SK-N-SH (cell line): ENCODE results near the gene ST8SIA4. TPM values are rescaled to one million over a fixed set of nuclear protein-coding genes. Genes with fewer than 3 reads are reported as not detected.

Source experiments
- CTCF ChIA-PET: fragments of 300-600, 350-600 bp; formaldehyde crosslinking; extraction: SDS; loops from one replicate; lab custom pipeline; 2021; lab: Yijun Ruan, JAX
- POLR2A ChIA-PET: fragments of 350-600 bp; sonication (Branson Sonifier 250); formaldehyde crosslinking; extraction: SDS; loops from one replicate; lab custom pipeline; 2020; ENCODE audit warnings: antibody characterized with exemption, inconsistent platforms; lab: Yijun Ruan, JAX
- DNase-seq: peaks from one replicate; pipeline ENCODE4 v3.0.0; 2012
- H2AFZ ChIP-seq: fragments of 200-600 bp; sonication (generic); 2 replicates; pipeline ENCODE4 v1.8.1; 2016; ENCODE audit warnings: antibody characterized with exemption, mild to moderate bottlenecking, low read depth
- H3F3A ChIP-seq: fragments of 200-600 bp; sonication (generic); replicated peaks from 2 replicates; pipeline ENCODE3; 2016; ENCODE audit warnings: antibody characterized with exemption, mild to moderate bottlenecking; ENCODE audit not compliant: insufficient read depth
- H3K27ac ChIP-seq, 2 experiments: fragments of 200-500 bp in 1 of 2; fragments of 200-600 bp in 1 of 2; sonication (Bioruptor generic) in 1 of 2; sonication (generic), shearing (Covaris generic) in 1 of 2; 2 replicates each; pipeline versions ENCODE4 v1.5.1 to v1.6.1; 2014 to 2016; ENCODE audit warnings: low read depth in 2 of 2, inconsistent platforms in 1 of 2, low read length in 1 of 2, mild to moderate bottlenecking in 1 of 2, mixed read lengths in 1 of 2
- H3K27me3 ChIP-seq: fragments of 200-600 bp; sonication (generic), shearing (Covaris generic); 2 replicates; pipeline ENCODE4 v1.6.1; 2016; ENCODE audit warnings: mixed run types; ENCODE audit not compliant: insufficient read depth
- H3K36me3 ChIP-seq, 2 experiments: fragments of 200-500 bp in 1 of 2; fragments of 200-600 bp in 1 of 2; sonication (Bioruptor generic) in 1 of 2; sonication (generic) in 1 of 2; replicated peaks in 1 of 2; 2 replicates each; pipeline versions ENCODE3 to v1.5.1; 2014 to 2016; ENCODE audit warnings: low read length in 1 of 2, mild to moderate bottlenecking in 1 of 2; ENCODE audit not compliant: insufficient read depth in 2 of 2, control insufficient read depth in 1 of 2
- H3K4me1 ChIP-seq, 2 experiments: fragments of 200-500 bp in 1 of 2; fragments of 200-600 bp in 1 of 2; sonication (Bioruptor generic) in 1 of 2; sonication (generic), shearing (Covaris generic) in 1 of 2; 2 replicates each; pipeline versions ENCODE4 v1.5.1 to v1.6.1; 2014 to 2016; ENCODE audit warnings: low read depth in 1 of 2, low read length in 1 of 2, mixed run types in 1 of 2; ENCODE audit not compliant: insufficient read depth in 2 of 2, control insufficient read depth in 1 of 2
- H3K4me2 ChIP-seq: fragments of 200-600 bp; sonication (generic), shearing (Covaris generic); 2 replicates; pipeline ENCODE4 v1.6.1; 2017; ENCODE audit warnings: mixed run types
- H3K4me3 ChIP-seq, 2 experiments: fragments of 200-500 bp in 1 of 2; fragments of 200-600 bp in 1 of 2; sonication (Bioruptor generic) in 1 of 2; sonication (generic), shearing (Covaris generic) in 1 of 2; 2 replicates each; pipeline versions ENCODE4 v1.5.1 to v1.8.1; 2014 to 2016; ENCODE audit warnings: low read depth in 2 of 2, inconsistent platforms in 1 of 2, low read length in 1 of 2, mild to moderate bottlenecking in 1 of 2, mixed read lengths in 1 of 2, moderate library complexity in 1 of 2
- H3K79me2 ChIP-seq: fragments of 200-600 bp; sonication (generic); 2 replicates; pipeline ENCODE4 v1.8.1; 2017; ENCODE audit warnings: mild to moderate bottlenecking; ENCODE audit not compliant: insufficient read depth
- H3K9ac ChIP-seq: fragments of 200-600 bp; sonication (generic); 2 replicates; pipeline ENCODE4 v1.6.1; 2017; ENCODE audit warnings: mixed run types
- H3K9me2 ChIP-seq: fragments of 200-600 bp; sonication (generic); 2 replicates; pipeline ENCODE4 v1.6.1; 2017; ENCODE audit warnings: mixed run types
- H3K9me3 ChIP-seq: fragments of 200-600 bp; sonication (generic); 2 replicates; pipeline ENCODE4 v1.6.1; 2017; ENCODE audit warnings: mixed run types, mild to moderate bottlenecking, moderate library complexity
- H4K20me1 ChIP-seq: fragments of 200-600 bp; sonication (generic); 2 replicates; pipeline ENCODE4 v1.6.1; 2017; ENCODE audit warnings: mild to moderate bottlenecking, mixed run types; ENCODE audit not compliant: insufficient read depth
- CHD2 ChIP-seq: fragments of 150-350 bp; IDR thresholded peaks from 2 replicates; pipeline ENCODE4 v1.6.1; 2018; ENCODE audit warnings: low read length; ENCODE audit not compliant: partially characterized antibody
- FOSL2 ChIP-seq: IDR thresholded peaks from 2 replicates; pipeline ENCODE4 v1.4.0; 2012; ENCODE audit warnings: low read depth, mild to moderate bottlenecking, moderate library complexity, borderline replicate concordance
- MAX ChIP-seq: IDR thresholded peaks from 2 replicates; pipeline ENCODE4 v1.4.0; 2012; ENCODE audit warnings: low read depth
- RXRA ChIP-seq: IDR thresholded peaks from 2 replicates; pipeline ENCODE4 v1.4.0; 2012; ENCODE audit warnings: low read depth, mild to moderate bottlenecking, borderline replicate concordance
- TEAD4 ChIP-seq: IDR thresholded peaks from 2 replicates; pipeline ENCODE4 v1.4.0; 2012; ENCODE audit warnings: mild to moderate bottlenecking, borderline replicate concordance; ENCODE audit not compliant: insufficient read depth
- WGBS: methylation state at CpG from one replicate; pipeline ENCODE4 v1.1.6; 2017; ENCODE audit warnings: low lambda C conversion rate; 5-methylcytosine and 5-hydroxymethylcytosine counted together
- polyA plus RNA-seq, 3 experiments: library from polyadenylated mRNA; depleted of rRNA; stranded (reverse); fragments of >200 nt; gene quantifications; 2 replicates each; pipeline ENCODE4 v1.2.3, GENCODE V29; 2012
- TF ChIP-seq, protein P1 (sequence below): IDR thresholded peaks from 2 replicates; pipeline ENCODE4 v1.4.0; 2012; ENCODE audit warnings: low read depth, borderline replicate concordance
- TF ChIP-seq, protein P2 (sequence below): IDR thresholded peaks from 2 replicates; pipeline ENCODE4 v1.4.0; 2012; ENCODE audit warnings: low read depth, borderline replicate concordance

The ST8SIA4 gene
- polyA plus RNA-seq, 1 of the 3 experiments (the other 2 are of a cell fraction), result 0.02 TPM

DNA sequence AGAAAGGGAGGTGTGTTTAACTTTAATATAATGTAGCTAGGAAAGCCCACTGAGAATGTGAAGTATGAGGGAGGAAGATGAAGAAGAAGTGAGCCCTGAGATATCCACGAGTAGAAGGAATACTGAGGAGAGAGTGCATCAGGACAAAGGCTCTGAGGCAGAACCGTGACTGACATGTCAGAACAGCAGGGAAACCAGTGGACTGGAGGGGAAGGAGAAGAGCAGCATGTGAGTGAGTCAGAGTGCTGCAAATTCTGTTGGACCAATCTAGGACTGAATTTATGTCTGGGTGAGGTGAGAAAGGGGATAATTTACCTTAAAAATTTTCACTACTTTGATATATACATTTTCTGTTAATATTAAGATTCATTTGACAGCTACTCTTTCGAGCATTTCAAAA is 110.3 kb downstream of the ST8SIA4 start (continued):
- TF ChIP-seq, protein P1, sequence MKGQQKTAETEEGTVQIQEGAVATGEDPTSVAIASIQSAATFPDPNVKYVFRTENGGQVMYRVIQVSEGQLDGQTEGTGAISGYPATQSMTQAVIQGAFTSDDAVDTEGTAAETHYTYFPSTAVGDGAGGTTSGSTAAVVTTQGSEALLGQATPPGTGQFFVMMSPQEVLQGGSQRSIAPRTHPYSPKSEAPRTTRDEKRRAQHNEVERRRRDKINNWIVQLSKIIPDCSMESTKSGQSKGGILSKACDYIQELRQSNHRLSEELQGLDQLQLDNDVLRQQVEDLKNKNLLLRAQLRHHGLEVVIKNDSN, result no peak
- TF ChIP-seq TEAD4, result no peak
- TF ChIP-seq, protein P2, sequence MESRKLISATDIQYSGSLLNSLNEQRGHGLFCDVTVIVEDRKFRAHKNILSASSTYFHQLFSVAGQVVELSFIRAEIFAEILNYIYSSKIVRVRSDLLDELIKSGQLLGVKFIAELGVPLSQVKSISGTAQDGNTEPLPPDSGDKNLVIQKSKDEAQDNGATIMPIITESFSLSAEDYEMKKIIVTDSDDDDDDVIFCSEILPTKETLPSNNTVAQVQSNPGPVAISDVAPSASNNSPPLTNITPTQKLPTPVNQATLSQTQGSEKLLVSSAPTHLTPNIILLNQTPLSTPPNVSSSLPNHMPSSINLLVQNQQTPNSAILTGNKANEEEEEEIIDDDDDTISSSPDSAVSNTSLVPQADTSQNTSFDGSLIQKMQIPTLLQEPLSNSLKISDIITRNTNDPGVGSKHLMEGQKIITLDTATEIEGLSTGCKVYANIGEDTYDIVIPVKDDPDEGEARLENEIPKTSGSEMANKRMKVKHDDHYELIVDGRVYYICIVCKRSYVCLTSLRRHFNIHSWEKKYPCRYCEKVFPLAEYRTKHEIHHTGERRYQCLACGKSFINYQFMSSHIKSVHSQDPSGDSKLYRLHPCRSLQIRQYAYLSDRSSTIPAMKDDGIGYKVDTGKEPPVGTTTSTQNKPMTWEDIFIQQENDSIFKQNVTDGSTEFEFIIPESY, result no peak

DNA sequence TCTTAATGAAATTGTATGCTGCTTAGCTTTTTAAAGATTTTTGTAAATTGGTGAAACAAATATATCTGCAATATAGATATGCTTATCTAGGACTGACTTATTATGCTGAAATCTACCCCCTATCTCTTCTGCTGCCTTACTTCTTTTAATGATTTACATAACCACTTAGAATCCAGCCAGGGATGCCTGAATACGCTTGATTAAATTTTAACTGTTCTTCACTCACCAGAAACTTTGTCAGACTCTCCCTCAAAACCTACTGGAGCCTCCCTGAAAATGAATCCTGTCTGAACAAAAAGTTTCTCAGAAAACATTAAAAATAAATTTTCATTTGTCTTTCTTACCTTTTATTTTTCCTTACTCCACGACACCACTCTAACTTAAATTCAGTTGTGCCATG is 111.7 kb downstream of the ST8SIA4 start:
- Histone ChIP-seq H4K20me1 (no peaks in the 10 kb centered on the region), H3K4me3 (no peak overlapping the region), H3K4me1 (peaks cover 0 to 4% of the 10 kb centered on the region in 2 experiments; a peak in 1 of 4 replicates), H3K27ac (no peak overlapping the region), H3K4me2 (no peak overlapping the region), H3F3A (no peaks in the 10 kb centered on the region), H3K9me3 (no peaks in the 10 kb centered on the region), H3K36me3 (no peaks in the 10 kb centered on the region), H3K9me2 (no peaks in the 10 kb centered on the region), H3K9ac (no peak overlapping the region), H2AFZ (no peak overlapping the region), H3K27me3 (no peaks in the 10 kb centered on the region), H3K79me2 (no peaks in the 10 kb centered on the region)
- POLR2A ChIA-PET, result no interaction called here
- TF ChIP-seq TEAD4 (no peak), CHD2 (no peak)
- TF ChIP-seq, protein P2, result no peak
- 51% methylated on average over 2 of the region's 2 CpGs for whole genome bisulfite sequencing
- DNase-seq, result no peak
- CTCF ChIA-PET, result no interaction called here

DNA sequence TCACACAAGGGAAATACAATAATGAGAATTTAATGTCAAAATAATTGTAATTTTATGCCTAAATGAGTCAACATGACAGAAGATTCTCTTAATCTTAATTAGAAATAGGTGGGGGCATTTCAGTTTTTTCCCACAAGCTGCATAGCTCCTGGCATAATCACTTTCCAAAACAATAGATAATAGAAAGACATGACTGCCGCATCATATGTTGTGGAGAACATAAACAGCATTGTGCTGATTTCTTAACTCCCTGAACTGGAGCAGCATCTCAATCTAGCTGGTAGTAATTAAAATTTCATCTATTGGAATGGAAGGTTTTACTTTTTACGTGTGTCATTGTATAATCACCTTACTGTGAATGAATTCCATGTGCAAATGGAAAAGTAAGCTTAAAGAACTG is 112.1 kb downstream of the ST8SIA4 start:
- TF ChIP-seq RXRA, result no peak
- TF ChIP-seq FOSL2, result no peak
- no peak for TF ChIP-seq MAX

More for the DNA sequence above, 112.1 kb downstream of the ST8SIA4 start:
- H4K20me1 ChIP-seq, result no peaks in the 10 kb centered on the region
- H3K79me2 ChIP-seq, result no peaks in the 10 kb centered on the region
- H3K4me3 ChIP-seq, result no peak overlapping the region
- no peaks in the 10 kb centered on the region for H3K9me2 ChIP-seq
- no peaks in the 10 kb centered on the region for H3F3A ChIP-seq
- no peaks in the 10 kb centered on the region for H3K27me3 ChIP-seq
- peaks cover 0 to 4% of the 10 kb centered on the region in 2 experiments; a peak in 1 of 4 replicates for H3K4me1 ChIP-seq
- no peak overlapping the region for H3K4me2 ChIP-seq
- ChIA-PET CTCF (interaction anchor here (0.9 kb wide), 1 partner anchor 175 kb away, joined by 3 read pairs; no protein-coding TSS in a partner anchor), POLR2A (no interaction called here)
- H3K9ac ChIP-seq, result no peak overlapping the region
- H2AFZ ChIP-seq, result no peak overlapping the region
- H3K27ac ChIP-seq, result no peak overlapping the region
- 38% methylated on average over 2 of the region's 2 CpGs for WGBS
- no peak for DNase-seq
- no peaks in the 10 kb centered on the region for H3K9me3 ChIP-seq
- H3K36me3 ChIP-seq, result no peaks in the 10 kb centered on the region
